Neural cell (in vitro differentiated cells): ENCODE measurements around the gene DGKI. TPM values are rescaled to one million over a fixed set of nuclear protein-coding genes. Genes with fewer than 3 reads are reported as not detected.

ENCODE experiments used
- H2AFZ ChIP-seq: fragments of 200-600, 300-800 bp; sonication (generic), shearing (Covaris generic); 2 replicates; pipeline ENCODE4 v1.6.0; 2014; ENCODE audit warnings: low read depth, mild to moderate bottlenecking, antibody characterized with exemption, low read length, moderate library complexity
- H3F3A ChIP-seq: fragments of 200-600 bp; shearing (Covaris generic); 2 replicates; pipeline ENCODE4 v1.6.1; 2016; ENCODE audit warnings: mild to moderate bottlenecking, moderate library complexity, mixed read lengths, antibody characterized with exemption, low read length; ENCODE audit not compliant: insufficient read depth, poor library complexity, severe bottlenecking
- H3K27ac ChIP-seq: fragments of 200-600, 300-800 bp; sonication (generic), shearing (Covaris generic); 2 replicates; pipeline ENCODE4 v1.5.1; 2014; ENCODE audit warnings: mild to moderate bottlenecking, low read length, moderate library complexity
- H3K27me3 ChIP-seq: fragments of 300-800, 200-600 bp; sonication (generic), shearing (Covaris generic); 2 replicates; pipeline ENCODE4 v1.6.0; 2014; ENCODE audit warnings: mild to moderate bottlenecking, low read depth, low read length, moderate library complexity; ENCODE audit not compliant: insufficient read depth
- H3K36me3 ChIP-seq: fragments of 300-800, 200-600 bp; sonication (generic), shearing (Covaris generic); 2 replicates; pipeline ENCODE4 v1.5.1; 2014; ENCODE audit warnings: mild to moderate bottlenecking, antibody characterized with exemption, low read length, moderate library complexity; ENCODE audit not compliant: insufficient read depth
- H3K4me2 ChIP-seq: fragments of 300-800, 200-600 bp; sonication (generic), shearing (Covaris generic); 2 replicates; pipeline ENCODE4 v1.6.0; 2014; ENCODE audit warnings: mild to moderate bottlenecking, low read length
- H3K4me3 ChIP-seq: fragments of 300-800, 200-600 bp; sonication (generic), shearing (Covaris generic); 2 replicates; pipeline ENCODE4 v1.5.1; 2014; ENCODE audit warnings: mild to moderate bottlenecking, low read length, moderate library complexity
- H3K79me2 ChIP-seq: fragments of 200-600 bp; shearing (Covaris generic); replicated peaks from 2 replicates; pipeline ENCODE4 v1.6.0; 2014; ENCODE audit warnings: mild to moderate bottlenecking, low read length, moderate library complexity; ENCODE audit not compliant: insufficient read depth
- H3K9ac ChIP-seq: fragments of 300-800, 200-600 bp; sonication (generic), shearing (Covaris generic); 2 replicates; pipeline ENCODE4 v1.6.1; 2016; ENCODE audit warnings: mild to moderate bottlenecking, low read length, mixed read lengths
- H3K9me2 ChIP-seq: fragments of 200-600 bp; shearing (Covaris generic); 2 replicates; pipeline ENCODE4 v1.6.1; 2016; ENCODE audit warnings: mild to moderate bottlenecking, low read length, mixed read lengths; ENCODE audit not compliant: insufficient read depth
- H3K9me3 ChIP-seq: fragments of 200-600, 300-800 bp; sonication (generic), shearing (Covaris generic); 2 replicates; pipeline ENCODE4 v1.6.1; 2016; ENCODE audit warnings: mild to moderate bottlenecking, mixed run types, low read length, moderate library complexity, mixed read lengths
- H4K20me1 ChIP-seq: fragments of 200-600 bp; shearing (Covaris generic); 2 replicates; pipeline ENCODE4 v1.6.1; 2016; ENCODE audit warnings: mild to moderate bottlenecking, mixed run types; ENCODE audit not compliant: insufficient read depth
- CTCF ChIP-seq: fragments of 450-650 bp; IDR thresholded peaks from 2 replicates; pipeline ENCODE4 v1.5.1; 2014; ENCODE audit warnings: antibody characterized with exemption, mild to moderate bottlenecking, moderate library complexity; ENCODE audit not compliant: poor library complexity, severe bottlenecking
- EP300 ChIP-seq: fragments of 450-650 bp; conservative IDR thresholded peaks from 2 replicates; pipeline ENCODE4 v1.6.1; 2014; ENCODE audit warnings: antibody characterized with exemption, mild to moderate bottlenecking, moderate library complexity; ENCODE audit not compliant: poor library complexity, severe bottlenecking
- EZH2 ChIP-seq: fragments of 200-600, 300-800 bp; shearing (Covaris generic), sonication (generic); IDR thresholded peaks from 2 replicates; pipeline ENCODE4 v1.6.1; 2014; ENCODE audit warnings: antibody characterized with exemption, low read length, borderline replicate concordance, mild to moderate bottlenecking; ENCODE audit not compliant: insufficient read depth, poor library complexity, severe bottlenecking
- MXI1 ChIP-seq: fragments of 450-650 bp; conservative IDR thresholded peaks from 2 replicates; pipeline ENCODE4 v1.6.1; 2014; ENCODE audit warnings: antibody characterized with exemption, mild to moderate bottlenecking; ENCODE audit not compliant: poor library complexity, severe bottlenecking
- POLR2AphosphoS5 ChIP-seq: IDR thresholded peaks from 2 replicates; pipeline ENCODE4 v1.6.1; 2012
- RAD21 ChIP-seq: fragments of 450-650 bp; conservative IDR thresholded peaks from 2 replicates; pipeline ENCODE4 v1.6.1; 2014; ENCODE audit warnings: antibody characterized with exemption, mild to moderate bottlenecking, moderate library complexity
- REST ChIP-seq: IDR thresholded peaks from 2 replicates; pipeline ENCODE4 v1.6.1; 2012; ENCODE audit warnings: borderline replicate concordance
- SMC3 ChIP-seq: fragments of 450-650 bp; conservative IDR thresholded peaks from 2 replicates; pipeline ENCODE4 v1.6.1; 2014; ENCODE audit warnings: antibody characterized with exemption, mild to moderate bottlenecking, moderate library complexity; ENCODE audit not compliant: poor library complexity
- TAF1 ChIP-seq: IDR thresholded peaks from 2 replicates; pipeline ENCODE4 v1.6.1; 2012; ENCODE audit warnings: low read depth
- polyA plus RNA-seq: library from polyadenylated mRNA; depleted of rRNA; stranded (reverse); fragments of >200 nt; gene quantifications from 2 replicates; pipeline ENCODE4 v1.2.3, GENCODE V29; 2014

The DGKI gene
- polyA plus RNA-seq, 1 donor from 2014 or later = 15.8 TPM

- Histone ChIP-seq H3K27ac (no peak overlapping the region), H3K9ac (no peak overlapping the region), H3F3A (no peaks in the 10 kb centered on the region), H4K20me1 (no peaks in the 10 kb centered on the region), H3K4me3 (no peak overlapping the region), H3K9me2 (no peaks in the 10 kb centered on the region), H2AFZ (no peak overlapping the region), H3K4me2 (no peak overlapping the region), H3K36me3 (peaks cover 12% of the 10 kb centered on the region), H3K9me3 (no peaks in the 10 kb centered on the region), H3K79me2 (no peaks in the 10 kb centered on the region), H3K27me3 (no peaks in the 10 kb centered on the region)
- no peak for TF ChIP-seq EP300
- no peak for TF ChIP-seq REST
- no peak for TF ChIP-seq CTCF
- TF ChIP-seq EZH2 = no peak
- TF ChIP-seq SMC3 = no peak
- TF ChIP-seq RAD21 = no peak
- no peak for TF ChIP-seq MXI1
These were observed 266.7 kb downstream of the DGKI start for GRCh38 chr7:137579913-137580640.

- Histone ChIP-seq H3K79me2 (no peaks in the 10 kb centered on the region), H3F3A (no peaks in the 10 kb centered on the region), H3K9me3 (no peaks in the 10 kb centered on the region), H3K27ac (no peak overlapping the region), H3K4me3 (no peak overlapping the region), H3K4me2 (no peak overlapping the region), H3K9ac (no peak overlapping the region), H3K27me3 (no peaks in the 10 kb centered on the region), H3K9me2 (no peaks in the 10 kb centered on the region), H2AFZ (no peak overlapping the region), H4K20me1 (no peaks in the 10 kb centered on the region), H3K36me3 (peaks cover 12% of the 10 kb centered on the region)
- TF ChIP-seq TAF1 = no peak
- no peak for TF ChIP-seq EZH2
- no peak for TF ChIP-seq SMC3
- no peak for TF ChIP-seq POLR2AphosphoS5
- no peak for TF ChIP-seq RAD21
- TF ChIP-seq MXI1 = no peak
- no peak for TF ChIP-seq EP300
- no peak for TF ChIP-seq REST
- no peak for TF ChIP-seq CTCF
These were observed 268.2 kb downstream of the DGKI start for GRCh38 chr7:137578541-137578940.
